GM19397 (cell line): ENCODE measurements around the gene SPATA33.
"Not testable (repeated sequence)": the region's sequence is repeated elsewhere in the genome, so short reads cannot be mapped to it uniquely, and the experiment has no call there.

Experiments
- ATAC-seq: cut with Tn5 transposase; IDR thresholded peaks from one replicate; pipeline ENCODE4 v1.9.1; 2021; ENCODE audit warnings: mild to moderate bottlenecking, moderate library complexity; ENCODE audit not compliant: unreplicated experiment

Gene SPATA33

GRCh38 chr16:89691231-89691985 lies 33.8 kb downstream of the SPATA33 start:
- ATAC-seq: no peak

GRCh38 chr16:89691986-89692569 lies 34.4 kb downstream of the SPATA33 start:
- ATAC-seq: no peak

- ATAC-seq: no peak
These were observed 35.7 kb downstream of the SPATA33 start for GRCh38 chr16:89693289-89693731.

DNA sequence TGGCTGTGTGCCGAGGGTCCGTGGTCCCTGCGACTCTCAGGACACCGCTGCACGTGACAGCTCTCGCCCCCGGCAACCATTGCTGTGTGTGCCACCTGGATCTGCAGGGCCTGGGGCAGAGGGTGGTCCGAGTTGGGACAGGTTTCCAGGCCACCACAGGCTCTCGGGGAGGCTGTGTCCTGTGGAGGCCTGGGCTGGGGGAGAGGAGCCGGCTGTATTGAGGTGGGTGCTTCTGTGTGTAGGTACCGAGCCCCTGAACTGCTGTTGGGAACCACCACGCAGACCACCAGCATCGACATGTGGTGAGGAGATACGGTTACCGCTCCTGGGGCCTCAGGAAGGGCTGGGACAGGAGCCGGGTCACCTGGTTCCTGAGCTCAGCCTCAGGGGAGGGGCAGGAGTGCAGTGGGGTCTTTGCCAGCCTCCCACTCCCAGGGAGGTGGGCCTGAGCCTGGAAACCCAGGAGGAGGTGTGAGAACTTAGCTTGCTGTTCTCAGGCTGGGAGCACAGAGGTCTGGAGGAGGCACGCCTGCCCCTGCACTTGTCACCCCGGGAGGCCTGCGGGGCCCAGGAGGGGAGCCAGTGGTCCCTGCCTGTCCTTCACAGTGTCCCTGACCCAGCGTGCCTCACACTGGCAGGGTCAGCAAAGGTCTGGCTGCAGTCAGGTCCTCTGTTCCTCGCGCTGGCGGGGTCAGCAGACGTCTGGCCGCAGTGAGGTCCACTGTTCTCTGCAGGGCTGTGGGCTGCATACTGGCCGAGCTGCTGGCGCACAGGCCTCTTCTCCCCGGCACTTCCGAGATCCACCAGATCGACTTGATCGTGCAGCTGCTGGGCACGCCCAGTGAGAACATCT lies 36.5 kb downstream of the SPATA33 start:
- no peak for ATAC-seq

GRCh38 chr16:89694784-89695085 lies 37.1 kb downstream of the SPATA33 start:
- not testable (repeated sequence) for ATAC-seq

GRCh38 chr16:89695086-89695874 lies 37.6 kb downstream of the SPATA33 start:
- ATAC-seq: no peak

- no peak for ATAC-seq
These were observed 38.4 kb downstream of the SPATA33 start for GRCh38 chr16:89695875-89696669.

DNA sequence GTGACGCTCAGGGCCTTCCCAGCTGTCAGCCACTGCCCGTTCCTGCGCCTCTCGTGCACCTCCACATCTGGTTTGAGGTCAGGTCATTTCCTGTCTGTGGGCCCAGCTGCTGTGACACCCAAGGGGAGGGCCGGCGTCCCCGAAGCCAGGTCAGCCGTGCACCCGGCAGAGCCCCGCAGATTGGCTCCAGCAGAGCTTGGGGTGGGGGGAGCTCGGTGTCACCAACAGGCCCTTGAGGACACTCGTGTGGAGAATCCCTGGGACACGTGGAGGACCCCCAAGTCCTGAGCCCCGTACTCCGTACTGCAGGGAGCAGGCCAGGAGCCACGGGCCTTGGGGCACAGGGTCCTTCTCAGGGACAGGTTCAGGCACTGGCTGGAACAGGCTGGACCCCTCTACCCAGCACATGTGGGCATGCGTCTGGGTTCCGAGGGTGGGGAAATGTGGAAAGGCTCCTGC lies 39.1 kb downstream of the SPATA33 start:
- ATAC-seq: no peak

- ATAC-seq: no peak
These were observed 39.6 kb downstream of the SPATA33 start for GRCh38 chr16:89697161-89697615.

- ATAC-seq: no peak
These were observed 40.1 kb downstream of the SPATA33 start for GRCh38 chr16:89697616-89698331.

GRCh38 chr16:89698717-89699116 lies 41.1 kb downstream of the SPATA33 start:
- ATAC-seq: not testable (repeated sequence)

- ATAC-seq: not testable (repeated sequence)
These were observed 42.0 kb downstream of the SPATA33 start for GRCh38 chr16:89699629-89700099.

DNA sequence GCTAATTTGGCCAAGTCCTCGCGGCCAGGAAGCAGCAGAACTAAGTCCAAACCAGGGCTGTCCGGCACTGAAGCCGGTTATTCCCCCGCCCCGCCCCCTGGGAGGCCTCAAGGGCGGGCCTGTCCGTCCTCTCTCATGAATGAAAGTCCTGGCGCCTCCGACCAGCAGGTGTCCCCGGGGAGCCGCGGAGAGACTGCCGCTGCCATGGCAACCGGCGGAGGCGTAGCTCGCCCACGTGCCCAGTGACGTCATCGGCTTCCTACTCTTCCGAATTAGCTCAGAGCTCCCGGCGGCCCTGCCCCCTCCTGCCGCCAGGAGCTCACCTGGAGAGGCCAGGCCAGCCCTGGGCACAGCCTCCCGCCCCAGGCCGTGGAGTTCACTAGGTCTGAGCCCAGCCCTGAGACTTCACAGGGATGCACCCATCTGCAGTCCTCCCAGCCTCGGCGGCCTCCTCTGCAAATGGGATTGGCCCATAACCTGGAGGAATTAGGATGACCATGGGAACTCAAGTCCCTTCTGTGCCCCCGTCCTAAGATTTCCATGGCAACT lies 42.5 kb downstream of the SPATA33 start:
- peak; percentile 43 for ATAC-seq

- no peak for ATAC-seq
These were observed 43.2 kb downstream of the SPATA33 start for GRCh38 chr16:89700649-89701424.

- ATAC-seq: peak; percentile 64
These were observed 44.1 kb downstream of the SPATA33 start, which contains the start of gene SPATA2L for GRCh38 chr16:89701425-89702406. Gene SPATA2L (minus strand): TSS chr16:89701705. CDS start chr16:89701232, 473 bp downstream.

DNA sequence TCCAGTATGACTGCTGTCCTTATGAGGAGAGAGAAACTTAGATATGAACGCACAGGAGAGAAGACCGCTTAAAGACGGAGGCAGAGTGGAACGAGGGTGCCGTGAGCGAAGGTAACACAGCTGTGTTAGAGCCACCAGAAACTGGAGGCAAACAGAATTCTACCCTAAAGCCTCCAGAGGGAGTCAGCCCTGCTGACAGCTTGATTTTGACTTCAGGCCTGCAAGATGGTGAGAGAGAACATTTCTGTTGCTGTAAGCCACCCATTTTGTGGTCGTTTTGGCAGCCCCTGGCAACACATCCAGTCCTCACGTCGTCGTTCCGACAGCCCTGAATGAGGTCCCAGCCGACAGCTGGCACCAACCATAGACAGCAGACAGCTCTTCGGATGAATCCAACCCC lies 46.6 kb downstream of the SPATA33 start:
- no peak for ATAC-seq

GRCh38 chr16:89705006-89705405 lies 47.4 kb downstream of the SPATA33 start:
- no peak for ATAC-seq
